ENCODE measurements around the gene SORBS1.

DNA sequence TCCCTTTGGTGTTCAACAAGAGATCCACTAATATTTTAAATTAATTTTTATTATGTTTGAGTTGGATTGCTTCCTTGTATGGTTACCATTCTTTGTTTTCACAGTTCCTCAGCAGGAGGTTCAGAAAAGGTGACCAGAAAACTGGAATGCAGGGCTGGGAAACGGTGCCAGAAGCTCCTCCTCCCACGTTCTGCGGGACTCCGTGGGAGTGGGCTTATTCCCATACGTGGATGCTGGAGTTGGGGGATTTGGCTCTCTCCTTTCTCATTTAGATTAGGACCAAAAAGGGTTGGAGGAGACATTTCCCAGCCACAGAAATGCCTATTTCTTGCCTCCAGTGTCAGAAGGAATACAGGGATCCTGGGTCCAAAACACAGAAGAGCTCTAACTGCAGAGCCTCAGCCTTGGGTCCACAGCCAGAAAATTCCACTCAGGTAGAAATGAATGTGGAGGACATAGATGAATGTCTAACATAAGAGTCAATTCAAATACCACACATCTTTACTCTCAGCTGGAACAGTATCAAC, 56.0 kb downstream of the SORBS1 start:
- TF ChIP-seq, protein P1, sequence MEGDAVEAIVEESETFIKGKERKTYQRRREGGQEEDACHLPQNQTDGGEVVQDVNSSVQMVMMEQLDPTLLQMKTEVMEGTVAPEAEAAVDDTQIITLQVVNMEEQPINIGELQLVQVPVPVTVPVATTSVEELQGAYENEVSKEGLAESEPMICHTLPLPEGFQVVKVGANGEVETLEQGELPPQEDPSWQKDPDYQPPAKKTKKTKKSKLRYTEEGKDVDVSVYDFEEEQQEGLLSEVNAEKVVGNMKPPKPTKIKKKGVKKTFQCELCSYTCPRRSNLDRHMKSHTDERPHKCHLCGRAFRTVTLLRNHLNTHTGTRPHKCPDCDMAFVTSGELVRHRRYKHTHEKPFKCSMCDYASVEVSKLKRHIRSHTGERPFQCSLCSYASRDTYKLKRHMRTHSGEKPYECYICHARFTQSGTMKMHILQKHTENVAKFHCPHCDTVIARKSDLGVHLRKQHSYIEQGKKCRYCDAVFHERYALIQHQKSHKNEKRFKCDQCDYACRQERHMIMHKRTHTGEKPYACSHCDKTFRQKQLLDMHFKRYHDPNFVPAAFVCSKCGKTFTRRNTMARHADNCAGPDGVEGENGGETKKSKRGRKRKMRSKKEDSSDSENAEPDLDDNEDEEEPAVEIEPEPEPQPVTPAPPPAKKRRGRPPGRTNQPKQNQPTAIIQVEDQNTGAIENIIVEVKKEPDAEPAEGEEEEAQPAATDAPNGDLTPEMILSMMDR (IDR thresholded peaks at IDR 0.05; ENCODE audit: insufficient read depth, low read length), result no peak
- no peak for TF ChIP-seq GABPA (IDR thresholded peaks at IDR 0.05; ENCODE audit: low read depth)
- TF ChIP-seq, protein P2, sequence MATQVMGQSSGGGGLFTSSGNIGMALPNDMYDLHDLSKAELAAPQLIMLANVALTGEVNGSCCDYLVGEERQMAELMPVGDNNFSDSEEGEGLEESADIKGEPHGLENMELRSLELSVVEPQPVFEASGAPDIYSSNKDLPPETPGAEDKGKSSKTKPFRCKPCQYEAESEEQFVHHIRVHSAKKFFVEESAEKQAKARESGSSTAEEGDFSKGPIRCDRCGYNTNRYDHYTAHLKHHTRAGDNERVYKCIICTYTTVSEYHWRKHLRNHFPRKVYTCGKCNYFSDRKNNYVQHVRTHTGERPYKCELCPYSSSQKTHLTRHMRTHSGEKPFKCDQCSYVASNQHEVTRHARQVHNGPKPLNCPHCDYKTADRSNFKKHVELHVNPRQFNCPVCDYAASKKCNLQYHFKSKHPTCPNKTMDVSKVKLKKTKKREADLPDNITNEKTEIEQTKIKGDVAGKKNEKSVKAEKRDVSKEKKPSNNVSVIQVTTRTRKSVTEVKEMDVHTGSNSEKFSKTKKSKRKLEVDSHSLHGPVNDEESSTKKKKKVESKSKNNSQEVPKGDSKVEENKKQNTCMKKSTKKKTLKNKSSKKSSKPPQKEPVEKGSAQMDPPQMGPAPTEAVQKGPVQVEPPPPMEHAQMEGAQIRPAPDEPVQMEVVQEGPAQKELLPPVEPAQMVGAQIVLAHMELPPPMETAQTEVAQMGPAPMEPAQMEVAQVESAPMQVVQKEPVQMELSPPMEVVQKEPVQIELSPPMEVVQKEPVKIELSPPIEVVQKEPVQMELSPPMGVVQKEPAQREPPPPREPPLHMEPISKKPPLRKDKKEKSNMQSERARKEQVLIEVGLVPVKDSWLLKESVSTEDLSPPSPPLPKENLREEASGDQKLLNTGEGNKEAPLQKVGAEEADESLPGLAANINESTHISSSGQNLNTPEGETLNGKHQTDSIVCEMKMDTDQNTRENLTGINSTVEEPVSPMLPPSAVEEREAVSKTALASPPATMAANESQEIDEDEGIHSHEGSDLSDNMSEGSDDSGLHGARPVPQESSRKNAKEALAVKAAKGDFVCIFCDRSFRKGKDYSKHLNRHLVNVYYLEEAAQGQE (IDR thresholded peaks at IDR 0.05; ENCODE audit: insufficient replicate concordance, low read depth), result no peak
